Esophagus squamous epithelium (tissue), 4 donors: ENCODE measurements around the gene B4GALT7.

Experiments used
- POLR2A ChIP-seq, 4 donors: fragments of 450-650 bp; IDR thresholded peaks; one replicate each; pipeline ENCODE4 v1.6.1; 2017; ENCODE audit warnings: antibody characterized with exemption in 4 of 4, mild to moderate bottlenecking in 4 of 4, moderate library complexity in 3 of 4
- TF ChIP-seq, protein P1 (sequence below), 6 experiments: fragments of 450-650 bp in 4 of 6; fragments of 200-600 bp in 2 of 6; sonication (generic) in 2 of 6; IDR thresholded peaks; one replicate each; pipeline ENCODE4 v1.5.1; 2016 to 2019; ENCODE audit warnings: antibody characterized with exemption in 6 of 6, mild to moderate bottlenecking in 4 of 6, moderate library complexity in 4 of 6

DNA sequence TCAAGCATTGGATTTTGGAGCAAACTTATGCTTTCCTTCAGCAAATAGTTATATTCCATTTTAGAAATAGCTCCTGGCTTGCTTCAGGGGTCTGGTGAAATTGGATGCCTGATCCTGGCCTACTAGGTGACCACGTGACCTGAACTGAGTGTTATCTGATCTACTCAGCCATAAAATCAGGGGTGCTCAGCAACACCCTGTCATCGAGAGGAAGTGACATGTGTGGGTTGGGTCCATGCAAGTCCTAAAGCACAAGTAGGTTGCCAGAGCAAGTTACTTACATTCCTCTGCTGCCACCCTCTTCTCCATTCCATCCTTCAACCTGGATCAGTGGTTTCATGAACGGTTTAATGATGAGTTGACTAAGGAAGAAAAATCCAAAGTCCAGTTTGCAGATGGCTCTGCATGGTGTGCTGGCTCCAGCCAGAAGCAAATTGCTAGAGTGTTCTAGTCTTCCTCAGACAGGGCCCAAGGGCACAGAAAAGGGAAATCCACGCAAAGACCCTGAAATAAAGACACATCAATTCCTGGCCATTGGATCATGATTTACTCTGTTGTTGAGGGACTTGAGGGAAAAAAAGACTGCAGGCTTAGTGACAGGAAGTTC is 42.8 kb upstream of the B4GALT7 start:
- TF ChIP-seq, protein P1, sequence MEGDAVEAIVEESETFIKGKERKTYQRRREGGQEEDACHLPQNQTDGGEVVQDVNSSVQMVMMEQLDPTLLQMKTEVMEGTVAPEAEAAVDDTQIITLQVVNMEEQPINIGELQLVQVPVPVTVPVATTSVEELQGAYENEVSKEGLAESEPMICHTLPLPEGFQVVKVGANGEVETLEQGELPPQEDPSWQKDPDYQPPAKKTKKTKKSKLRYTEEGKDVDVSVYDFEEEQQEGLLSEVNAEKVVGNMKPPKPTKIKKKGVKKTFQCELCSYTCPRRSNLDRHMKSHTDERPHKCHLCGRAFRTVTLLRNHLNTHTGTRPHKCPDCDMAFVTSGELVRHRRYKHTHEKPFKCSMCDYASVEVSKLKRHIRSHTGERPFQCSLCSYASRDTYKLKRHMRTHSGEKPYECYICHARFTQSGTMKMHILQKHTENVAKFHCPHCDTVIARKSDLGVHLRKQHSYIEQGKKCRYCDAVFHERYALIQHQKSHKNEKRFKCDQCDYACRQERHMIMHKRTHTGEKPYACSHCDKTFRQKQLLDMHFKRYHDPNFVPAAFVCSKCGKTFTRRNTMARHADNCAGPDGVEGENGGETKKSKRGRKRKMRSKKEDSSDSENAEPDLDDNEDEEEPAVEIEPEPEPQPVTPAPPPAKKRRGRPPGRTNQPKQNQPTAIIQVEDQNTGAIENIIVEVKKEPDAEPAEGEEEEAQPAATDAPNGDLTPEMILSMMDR (IDR thresholded peaks at IDR 0.05), result no peak
- TF ChIP-seq POLR2A (IDR thresholded peaks at IDR 0.05), result no peak
